PC-3 (cell line): ENCODE data around the gene ZKSCAN2. TPM values are rescaled to one million over a fixed set of nuclear protein-coding genes. Genes with fewer than 3 reads are reported as not detected.

Experiments used
- ATAC-seq: fragments of 200-7000 bp; cut with Tn5 transposase; 2 replicates; pipeline ENCODE4 v1.9.1; 2020; ENCODE audit warnings: mild to moderate bottlenecking, moderate library complexity
- BruUV-seq: library from RNA; stranded (reverse); fragments of 400-500 nt; replicated peaks from 2 replicates; lab custom pipeline; 2021; lab: Mats Ljungman, UMichigan
- CTCF ChIA-PET: fragments of 300-600 bp; sonication (Branson Sonifier 250); formaldehyde crosslinking; loops from one replicate; lab custom pipeline; 2022; ENCODE audit warnings: antibody characterized with exemption; lab: Charles Lee
- POLR2A ChIA-PET: fragments of 300-600 bp; sonication (Branson Sonifier 250); formaldehyde crosslinking; loops from one replicate; lab custom pipeline; 2022; ENCODE audit warnings: antibody characterized with exemption; ENCODE audit not compliant: unreplicated experiment; lab: Charles Lee
- DNase-seq: peaks from one replicate; pipeline ENCODE4 v3.0.0-alpha.2; 2015
- H2AFZ ChIP-seq: fragments of 300-600 bp; sonication (generic); 2 replicates; pipeline ENCODE4 v1.6.0; 2016; ENCODE audit warnings: antibody characterized with exemption, low read length
- H3F3A ChIP-seq: fragments of 300-600 bp; sonication (generic); one replicate; pipeline ENCODE4 v1.6.0; 2017; ENCODE audit warnings: antibody characterized with exemption, low read length, control low read depth, mild to moderate bottlenecking; ENCODE audit not compliant: unreplicated experiment
- H3K27ac ChIP-seq: fragments of 300-600 bp; sonication (generic); 2 replicates; pipeline ENCODE4 v1.5.1; 2016; ENCODE audit warnings: mild to moderate bottlenecking, low read length
- H3K27me3 ChIP-seq: fragments of 300-600 bp; sonication (generic); 2 replicates; pipeline ENCODE4 v1.6.1; 2016; ENCODE audit warnings: low read length, mixed read lengths
- H3K36me3 ChIP-seq: fragments of 300-600 bp; sonication (generic); 2 replicates; pipeline ENCODE4 v1.6.1; 2016; ENCODE audit warnings: low read depth, mixed run types, low read length, mixed read lengths
- H3K4me1 ChIP-seq: fragments of 300-600 bp; sonication (generic); 2 replicates; pipeline ENCODE4 v1.5.1; 2016; ENCODE audit warnings: low read length; ENCODE audit not compliant: insufficient read depth
- H3K4me2 ChIP-seq: fragments of 300-600 bp; sonication (generic); 2 replicates; pipeline ENCODE4 v1.6.0; 2016; ENCODE audit warnings: low read length
- H3K4me3 ChIP-seq: fragments of 300-600 bp; sonication (generic); 2 replicates; pipeline ENCODE4 v1.5.1; 2016; ENCODE audit warnings: mild to moderate bottlenecking, low read length, mixed read lengths
- H3K79me2 ChIP-seq: fragments of 300-600 bp; sonication (generic); 2 replicates; pipeline ENCODE4 v1.6.1; 2017; ENCODE audit warnings: low read length, mixed read lengths
- H3K9ac ChIP-seq: fragments of 300-600 bp; sonication (generic); 2 replicates; pipeline ENCODE4 v1.6.0; 2016; ENCODE audit warnings: mild to moderate bottlenecking, low read length
- H3K9me2 ChIP-seq: fragments of 300-600 bp; sonication (generic); replicated peaks from 2 replicates; pipeline ENCODE4 v1.6.1; 2016; ENCODE audit warnings: mixed run types, low read length, mixed read lengths
- H3K9me3 ChIP-seq: fragments of 300-600 bp; sonication (generic); 2 replicates; pipeline ENCODE4 v1.6.1; 2016; ENCODE audit warnings: low read length, mixed read lengths
- H4K20me1 ChIP-seq: fragments of 300-600 bp; sonication (generic); 2 replicates; pipeline ENCODE4 v1.6.1; 2016; ENCODE audit warnings: low read length, mixed read lengths
- CTCF ChIP-seq: fragments of 300-600 bp; sonication (generic); conservative IDR thresholded peaks from 2 replicates; pipeline ENCODE4 v1.5.1; 2017; ENCODE audit warnings: antibody characterized with exemption, low read depth, mild to moderate bottlenecking, low read length
- EZH2 ChIP-seq: fragments of 300-600 bp; sonication (generic); IDR thresholded peaks from one replicate; pipeline ENCODE4 v1.6.1; 2017; ENCODE audit warnings: antibody characterized with exemption, mild to moderate bottlenecking, low read length; ENCODE audit not compliant: unreplicated experiment
- EZH2phosphoT487 ChIP-seq: fragments of 300-600 bp; sonication (generic); IDR thresholded peaks from 2 replicates; pipeline ENCODE4 v1.6.1; 2018; ENCODE audit warnings: mild to moderate bottlenecking, antibody characterized with exemption, low read length, borderline replicate concordance
- intact Hi-C: fragments of 100-400 bp; cut with micrococcal nuclease; formaldehyde crosslinking; loops from 2 replicates; pipeline ENCODE4 v1.9.0; 2023
- total RNA-seq: library from RNA; depleted of rRNA; stranded (reverse); fragments of >200 nt; gene quantifications from 2 replicates; pipeline ENCODE4 v1.2.3, GENCODE V29; 2014

Gene ZKSCAN2
- total RNA-seq, 1 experiment from 2014 or later, result 2.6 TPM

GRCh38 chr16:25298165-25298872, 40.7 kb upstream of the ZKSCAN2 start:
- Histone ChIP-seq H3K4me3 (no peak overlapping the region), H4K20me1 (no peaks in the 10 kb centered on the region), H3K4me1 (peaks cover 7% of the 10 kb centered on the region), H3K9me2 (no peaks in the 10 kb centered on the region), H3K27ac (no peak overlapping the region), H3K9ac (no peak overlapping the region), H3K79me2 (no peaks in the 10 kb centered on the region), H3K27me3 (no peaks in the 10 kb centered on the region), H3K36me3 (no peaks in the 10 kb centered on the region), H3K9me3 (no peaks in the 10 kb centered on the region), H3F3A (no peaks in the 10 kb centered on the region), H3K4me2 (0 out of 2 replicates have a peak overlapping the region, but pooled peaks have one; percentile 11), H2AFZ (no peak overlapping the region)
- intact Hi-C loops, result no loop called here
- ATAC-seq (peak; percentile 96), DNase-seq (peak; percentile 51)
- BruUV-seq, result no TSS peak
- ChIA-PET POLR2A (no interaction called here), CTCF (interaction anchor here (0.6 kb wide), 1 partner anchor 772 kb away, joined by 3 read pairs; no protein-coding TSS in a partner anchor)
- TF ChIP-seq CTCF (no peak), EZH2phosphoT487 (no peak), EZH2 (no peak)

GRCh38 chr16:25297151-25297787, 39.6 kb upstream of the ZKSCAN2 start:
- H3K4me3 ChIP-seq, result no peak overlapping the region
- CTCF ChIA-PET, result no interaction called here
- no TSS peak for BruUV-seq
- no peaks in the 10 kb centered on the region for H3K9me2 ChIP-seq
- TF ChIP-seq CTCF (no peak), EZH2 (no peak), EZH2phosphoT487 (no peak)
- no peaks in the 10 kb centered on the region for H3F3A ChIP-seq
- no peaks in the 10 kb centered on the region for H3K79me2 ChIP-seq
- no peaks in the 10 kb centered on the region for H3K27me3 ChIP-seq
- POLR2A ChIA-PET, result no interaction called here
- intact Hi-C loops, result no loop called here
- no peak for DNase-seq
- H4K20me1 ChIP-seq, result no peaks in the 10 kb centered on the region
- H3K4me2 ChIP-seq, result no peak overlapping the region
- H3K4me1 ChIP-seq, result peaks cover 7% of the 10 kb centered on the region
- H3K9me3 ChIP-seq, result no peaks in the 10 kb centered on the region
- no peak overlapping the region for H3K27ac ChIP-seq
- no peak overlapping the region for H3K9ac ChIP-seq
- H2AFZ ChIP-seq, result no peak overlapping the region
- no peak for ATAC-seq
- H3K36me3 ChIP-seq, result no peaks in the 10 kb centered on the region

- ChIA-PET CTCF (no interaction called here), POLR2A (no interaction called here)
Observed at GRCh38 chr16:25291580-25291979, 33.9 kb upstream of the ZKSCAN2 start.

More at GRCh38 chr16:25291580-25291979, 33.9 kb upstream of the ZKSCAN2 start:
- no TSS peak for BruUV-seq
- Histone ChIP-seq H3K9ac (no peak overlapping the region), H3F3A (no peaks in the 10 kb centered on the region), H3K79me2 (no peaks in the 10 kb centered on the region), H2AFZ (no peak overlapping the region), H3K4me3 (no peak overlapping the region), H3K4me1 (no peaks in the 10 kb centered on the region), H3K27me3 (no peaks in the 10 kb centered on the region), H3K9me2 (no peaks in the 10 kb centered on the region), H3K4me2 (no peak overlapping the region), H3K27ac (no peak overlapping the region), H4K20me1 (no peaks in the 10 kb centered on the region), H3K36me3 (no peaks in the 10 kb centered on the region), H3K9me3 (no peaks in the 10 kb centered on the region)
- DNase-seq (no peak), ATAC-seq (no peak)
- intact Hi-C loops, result no loop called here
- no peak for TF ChIP-seq EZH2
